Activated naive CD4-positive, alpha-beta T cell treated with anti-CD3 and anti-CD28 coated beads, Interleukin-2, amount 50 U/mL, for 24 hours (primary cell): ENCODE measurements around the gene ASIC4.

Experiments used
- H3K27ac Mint-ChIP-seq: one replicate; pipeline ENCODE4 v1.8.0; 2021; ENCODE audit warnings: mild to moderate bottlenecking, mixed read lengths
- H3K27me3 Mint-ChIP-seq: one replicate; pipeline ENCODE4 v1.8.0; 2021; ENCODE audit warnings: mixed read lengths
- H3K36me3 Mint-ChIP-seq: one replicate; pipeline ENCODE4 v1.8.0; 2021; ENCODE audit warnings: mixed read lengths
- H3K4me1 Mint-ChIP-seq: one replicate; pipeline ENCODE4 v1.8.0; 2021; ENCODE audit warnings: mixed read lengths
- H3K4me3 Mint-ChIP-seq: one replicate; pipeline ENCODE4 v1.8.0; 2021; ENCODE audit warnings: mild to moderate bottlenecking, mixed read lengths
- H3K9me3 Mint-ChIP-seq: one replicate; pipeline ENCODE4 v1.8.0; 2021; ENCODE audit warnings: mixed read lengths

Gene ASIC4

GRCh38 chr2:219556413-219556812 lies 42.1 kb downstream of the ASIC4 start:
- Mint-ChIP-seq H3K27me3 (peaks cover 22% of the 10 kb centered on the region), H3K36me3 (no peaks in the 10 kb centered on the region), H3K9me3 (no peaks in the 10 kb centered on the region)

GRCh38 chr2:219557320-219557719 lies 43.0 kb downstream of the ASIC4 start:
- Mint-ChIP-seq H3K4me1 (no peaks in the 10 kb centered on the region), H3K4me3 (no peak overlapping the region), H3K27me3 (peaks cover 18% of the 10 kb centered on the region), H3K36me3 (no peaks in the 10 kb centered on the region), H3K9me3 (no peaks in the 10 kb centered on the region), H3K27ac (no peak overlapping the region)

More at GRCh38 chr2:219556413-219556812, 42.1 kb downstream of the ASIC4 start:
- Mint-ChIP-seq H3K4me3 (no peak overlapping the region), H3K27ac (no peak overlapping the region), H3K4me1 (no peaks in the 10 kb centered on the region)

GRCh38 chr2:219557791-219558785 lies 43.8 kb downstream of the ASIC4 start:
- no peak overlapping the region for H3K27ac Mint-ChIP-seq
- no peaks in the 10 kb centered on the region for H3K36me3 Mint-ChIP-seq
- H3K9me3 Mint-ChIP-seq, result no peaks in the 10 kb centered on the region
- H3K4me3 Mint-ChIP-seq, result no peak overlapping the region
- H3K27me3 Mint-ChIP-seq, result peaks cover 20% of the 10 kb centered on the region
- H3K4me1 Mint-ChIP-seq, result no peaks in the 10 kb centered on the region

GRCh38 chr2:219559156-219559915 lies 45.1 kb downstream of the ASIC4 start:
- Mint-ChIP-seq H3K27me3 (peaks cover 12% of the 10 kb centered on the region), H3K36me3 (no peaks in the 10 kb centered on the region)

GRCh38 chr2:219560037-219560892 lies 46.0 kb downstream of the ASIC4 start:
- H3K27me3 Mint-ChIP-seq, result peaks cover 11% of the 10 kb centered on the region
- no peaks in the 10 kb centered on the region for H3K36me3 Mint-ChIP-seq
- H3K4me1 Mint-ChIP-seq, result no peaks in the 10 kb centered on the region
- H3K9me3 Mint-ChIP-seq, result no peaks in the 10 kb centered on the region
- no peak overlapping the region for H3K4me3 Mint-ChIP-seq
- H3K27ac Mint-ChIP-seq, result no peak overlapping the region

More at GRCh38 chr2:219559156-219559915, 45.1 kb downstream of the ASIC4 start:
- Mint-ChIP-seq H3K27ac (no peak overlapping the region), H3K9me3 (no peaks in the 10 kb centered on the region), H3K4me3 (no peak overlapping the region), H3K4me1 (no peaks in the 10 kb centered on the region)

GRCh38 chr2:219560893-219561178 lies 46.6 kb downstream of the ASIC4 start:
- H3K27me3 Mint-ChIP-seq, result peaks cover 11% of the 10 kb centered on the region
- no peaks in the 10 kb centered on the region for H3K4me1 Mint-ChIP-seq
- H3K36me3 Mint-ChIP-seq, result no peaks in the 10 kb centered on the region
- no peaks in the 10 kb centered on the region for H3K9me3 Mint-ChIP-seq
- no peak overlapping the region for H3K27ac Mint-ChIP-seq
- H3K4me3 Mint-ChIP-seq, result no peak overlapping the region

GRCh38 chr2:219561179-219562048 lies 47.1 kb downstream of the ASIC4 start:
- no peak overlapping the region for H3K27ac Mint-ChIP-seq
- no peaks in the 10 kb centered on the region for H3K36me3 Mint-ChIP-seq
- H3K27me3 Mint-ChIP-seq, result peaks cover 11% of the 10 kb centered on the region
- no peaks in the 10 kb centered on the region for H3K9me3 Mint-ChIP-seq
- H3K4me3 Mint-ChIP-seq, result no peak overlapping the region
- no peaks in the 10 kb centered on the region for H3K4me1 Mint-ChIP-seq

- H3K27ac Mint-ChIP-seq, result no peak overlapping the region
- H3K9me3 Mint-ChIP-seq, result no peaks in the 10 kb centered on the region
- H3K4me3 Mint-ChIP-seq, result no peak overlapping the region
- no peaks in the 10 kb centered on the region for H3K4me1 Mint-ChIP-seq
- H3K27me3 Mint-ChIP-seq, result peaks cover 9% of the 10 kb centered on the region
- H3K36me3 Mint-ChIP-seq, result no peaks in the 10 kb centered on the region
These were observed 48.1 kb downstream of the ASIC4 start for GRCh38 chr2:219562049-219563020.

- Mint-ChIP-seq H3K4me1 (no peaks in the 10 kb centered on the region), H3K36me3 (no peaks in the 10 kb centered on the region), H3K9me3 (no peaks in the 10 kb centered on the region), H3K4me3 (no peak overlapping the region), H3K27me3 (peaks cover 13% of the 10 kb centered on the region), H3K27ac (no peak overlapping the region)
These were observed 49.1 kb downstream of the ASIC4 start for GRCh38 chr2:219563271-219563928.

GRCh38 chr2:219565130-219566080 lies 51.1 kb downstream of the ASIC4 start:
- Mint-ChIP-seq H3K4me3 (no peak overlapping the region), H3K36me3 (no peaks in the 10 kb centered on the region), H3K9me3 (no peaks in the 10 kb centered on the region), H3K27ac (no peak overlapping the region), H3K27me3 (peaks cover 21% of the 10 kb centered on the region), H3K4me1 (no peaks in the 10 kb centered on the region)

- Mint-ChIP-seq H3K27me3 (peaks cover 19% of the 10 kb centered on the region), H3K4me3 (no peak overlapping the region), H3K36me3 (no peaks in the 10 kb centered on the region), H3K4me1 (no peaks in the 10 kb centered on the region), H3K27ac (no peak overlapping the region), H3K9me3 (no peaks in the 10 kb centered on the region)
These were observed 52.4 kb downstream of the ASIC4 start for GRCh38 chr2:219566640-219567039.

GRCh38 chr2:219567131-219567530 lies 52.8 kb downstream of the ASIC4 start:
- no peaks in the 10 kb centered on the region for H3K36me3 Mint-ChIP-seq
- H3K27me3 Mint-ChIP-seq, result peaks cover 24% of the 10 kb centered on the region

More at GRCh38 chr2:219567131-219567530, 52.8 kb downstream of the ASIC4 start:
- Mint-ChIP-seq H3K4me3 (no peak overlapping the region), H3K27ac (no peak overlapping the region), H3K4me1 (no peaks in the 10 kb centered on the region), H3K9me3 (no peaks in the 10 kb centered on the region)
